ENCODE results near the gene DLG5.

Gene DLG5

GRCh38 chr10:77932016-77932715 lies 5.6 kb upstream of the DLG5 start:
- no peak overlapping the region for H3K4me3 ChIP-seq
- H3K9ac ChIP-seq: no peak overlapping the region
- H4K20me1 ChIP-seq: no peaks in the 10 kb centered on the region
- no peaks in the 10 kb centered on the region for H3K36me3 ChIP-seq
- no peak overlapping the region for H3K4me2 ChIP-seq
- no peak for TF ChIP-seq Cebpa-rat (IDR thresholded peaks at IDR 0.05)
- H3K9me3 ChIP-seq: no peaks in the 10 kb centered on the region
- no peak overlapping the region for H3K27ac ChIP-seq
- H3K27me3 ChIP-seq: peaks cover 21% of the 10 kb centered on the region
- peaks cover 6% of the 10 kb centered on the region for H3K4me1 ChIP-seq

GRCh38 chr10:77927402-77928246 lies 1.1 kb upstream of the DLG5 start:
- TF ChIP-seq Cebpa-rat (IDR thresholded peaks at IDR 0.05): no peak
- H3K4me1 ChIP-seq: peaks cover 26% of the 10 kb centered on the region
- H3K9me3 ChIP-seq: no peaks in the 10 kb centered on the region
- H4K20me1 ChIP-seq: peaks cover 22% of the 10 kb centered on the region
- H3K36me3 ChIP-seq: no peaks in the 10 kb centered on the region
- H3K27me3 ChIP-seq: peaks cover 47% of the 10 kb centered on the region
- H3K27ac ChIP-seq: no peak overlapping the region
- H3K4me2 ChIP-seq: peak overlapping the region; percentile 98
- H3K4me3 ChIP-seq: peak overlapping the region; percentile 84
- no peak overlapping the region for H3K9ac ChIP-seq

- Histone ChIP-seq H3K4me2 (peak overlapping the region; percentile 98), H3K36me3 (no peaks in the 10 kb centered on the region), H3K9me3 (no peaks in the 10 kb centered on the region), H3K27me3 (peaks cover 47% of the 10 kb centered on the region), H3K9ac (peak overlapping the region; percentile 80), H3K27ac (peak overlapping the region; percentile 77), H4K20me1 (peaks cover 39% of the 10 kb centered on the region), H3K4me1 (peaks cover 31% of the 10 kb centered on the region), H3K4me3 (peak overlapping the region; percentile 84)
- no peak for TF ChIP-seq Cebpa-rat (IDR thresholded peaks at IDR 0.05)
Observed at GRCh38 chr10:77925795-77926565, 575 bp downstream of the DLG5 start.

GRCh38 chr10:77925410-77925794 lies 1.2 kb downstream of the DLG5 start:
- TF ChIP-seq Cebpa-rat (IDR thresholded peaks at IDR 0.05): no peak

GRCh38 chr10:77922566-77923179 lies 3.9 kb downstream of the DLG5 start:
- Histone ChIP-seq H3K9me3 (no peaks in the 10 kb centered on the region), H3K4me2 (no peak overlapping the region), H3K27ac (no peak overlapping the region), H4K20me1 (peaks cover 54% of the 10 kb centered on the region), H3K27me3 (peaks cover 31% of the 10 kb centered on the region; the same call in 1 of the 2 replicates), H3K9ac (no peak overlapping the region), H3K4me1 (peaks cover 32% of the 10 kb centered on the region), H3K36me3 (no peaks in the 10 kb centered on the region), H3K4me3 (no peak overlapping the region)
- TF ChIP-seq Cebpa-rat (IDR thresholded peaks at IDR 0.05): no peak

More at GRCh38 chr10:77925410-77925794, 1.2 kb downstream of the DLG5 start:
- H3K9ac ChIP-seq: peak overlapping the region; percentile 80
- H3K4me2 ChIP-seq: peak overlapping the region; percentile 98
- H3K36me3 ChIP-seq: no peaks in the 10 kb centered on the region
- H3K27ac ChIP-seq: peak overlapping the region; percentile 77; the same call in 1 of the 2 replicates
- peaks cover 47% of the 10 kb centered on the region for H3K27me3 ChIP-seq
- H3K4me3 ChIP-seq: peak overlapping the region; percentile 84
- peaks cover 33% of the 10 kb centered on the region for H3K4me1 ChIP-seq
- H4K20me1 ChIP-seq: peaks cover 44% of the 10 kb centered on the region
- H3K9me3 ChIP-seq: no peaks in the 10 kb centered on the region

GRCh38 chr10:77922055-77922454 lies 4.5 kb downstream of the DLG5 start:
- no peak overlapping the region for H3K27ac ChIP-seq

DNA sequence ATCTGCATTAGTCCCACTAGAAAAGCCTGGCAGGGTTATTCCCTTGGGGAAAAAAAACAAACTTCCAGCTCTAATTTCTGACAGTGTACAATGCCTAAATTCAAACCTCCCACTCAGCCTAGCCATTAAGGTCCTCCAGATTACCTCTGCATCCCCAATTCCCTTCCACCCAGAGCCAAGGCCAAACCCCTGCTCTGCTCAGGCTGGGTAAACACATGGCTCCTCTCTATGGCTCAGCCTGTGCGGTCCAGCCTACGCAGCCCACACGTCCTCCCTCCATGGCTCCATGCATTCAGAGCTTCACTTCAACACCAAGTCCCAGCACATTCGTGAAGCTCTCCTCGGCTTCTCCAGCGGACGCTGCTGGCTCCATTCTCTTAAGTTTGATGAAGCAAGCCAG lies 5.2 kb downstream of the DLG5 start:
- peaks cover 54% of the 10 kb centered on the region for H4K20me1 ChIP-seq
- H3K27me3 ChIP-seq: peaks cover 19% of the 10 kb centered on the region; the same call in 1 of the 2 replicates
- H3K4me3 ChIP-seq: no peak overlapping the region
- H3K9ac ChIP-seq: no peak overlapping the region
- no peaks in the 10 kb centered on the region for H3K9me3 ChIP-seq
- TF ChIP-seq Cebpa-rat (IDR thresholded peaks at IDR 0.05): no peak
- H3K4me2 ChIP-seq: no peak overlapping the region
- peaks cover 24% of the 10 kb centered on the region for H3K4me1 ChIP-seq
- H3K36me3 ChIP-seq: no peaks in the 10 kb centered on the region
- no peak overlapping the region for H3K27ac ChIP-seq

More at GRCh38 chr10:77922055-77922454, 4.5 kb downstream of the DLG5 start:
- peaks cover 26% of the 10 kb centered on the region for H3K4me1 ChIP-seq
- H3K27me3 ChIP-seq: peaks cover 25% of the 10 kb centered on the region; the same call in 1 of the 2 replicates
- no peak for TF ChIP-seq Cebpa-rat (IDR thresholded peaks at IDR 0.05)
- no peak overlapping the region for H3K4me2 ChIP-seq
- no peaks in the 10 kb centered on the region for H3K36me3 ChIP-seq
- no peak overlapping the region for H3K4me3 ChIP-seq
- no peaks in the 10 kb centered on the region for H3K9me3 ChIP-seq
- H3K9ac ChIP-seq: no peak overlapping the region
- peaks cover 54% of the 10 kb centered on the region for H4K20me1 ChIP-seq

DNA sequence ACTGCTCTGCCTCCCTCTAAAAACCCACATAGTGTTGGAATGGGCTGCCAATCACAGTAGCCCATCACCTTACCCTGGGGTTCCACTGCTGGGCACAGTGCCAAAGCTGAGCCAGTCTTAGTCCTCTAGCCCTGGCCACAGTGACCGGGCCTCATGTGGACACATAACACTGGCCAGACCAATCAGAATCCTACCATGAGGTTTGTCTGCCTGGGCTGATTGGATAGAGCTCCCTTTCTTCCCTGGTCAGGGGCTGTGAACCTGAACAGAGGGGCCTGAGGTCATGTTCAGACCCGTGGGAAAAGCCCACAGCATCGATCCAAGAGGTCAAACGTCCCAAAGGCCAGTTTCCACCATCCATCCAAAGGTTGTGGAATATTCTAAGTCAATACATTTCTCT lies 6.1 kb downstream of the DLG5 start:
- Histone ChIP-seq H3K4me1 (peaks cover 22% of the 10 kb centered on the region), H4K20me1 (peaks cover 56% of the 10 kb centered on the region), H3K36me3 (no peaks in the 10 kb centered on the region), H3K4me2 (no peak overlapping the region), H3K27me3 (peaks cover 10% of the 10 kb centered on the region; the same call in 1 of the 2 replicates), H3K27ac (no peak overlapping the region), H3K4me3 (no peak overlapping the region), H3K9ac (no peak overlapping the region), H3K9me3 (no peaks in the 10 kb centered on the region)
- TF ChIP-seq Cebpa-rat (IDR thresholded peaks at IDR 0.05): no peak

DNA sequence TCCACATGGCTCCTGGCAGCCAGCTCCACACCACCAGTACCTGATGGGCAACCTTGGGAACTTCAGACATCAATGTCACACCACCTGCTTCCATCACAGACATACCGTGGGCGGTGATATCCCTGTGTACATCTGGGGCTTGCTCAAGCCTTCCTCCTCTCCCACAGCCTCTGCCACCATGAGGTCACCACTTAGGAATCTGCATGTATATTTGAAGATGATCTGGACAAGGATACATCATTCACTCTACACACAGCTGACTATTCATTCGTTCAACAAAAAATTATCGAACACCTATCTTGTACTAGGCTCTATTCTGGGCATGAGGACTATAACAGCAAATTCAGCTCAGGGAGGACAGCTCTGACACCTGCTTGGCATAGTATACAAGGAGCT lies 6.8 kb downstream of the DLG5 start:
- H3K27ac ChIP-seq: no peak overlapping the region
- H3K9ac ChIP-seq: no peak overlapping the region
- H3K4me2 ChIP-seq: no peak overlapping the region
- H3K27me3 ChIP-seq: peaks cover 2% of the 10 kb centered on the region; the same call in 1 of the 2 replicates
- peaks cover 57% of the 10 kb centered on the region for H4K20me1 ChIP-seq
- peaks cover 21% of the 10 kb centered on the region for H3K4me1 ChIP-seq
- no peak for TF ChIP-seq Cebpa-rat (IDR thresholded peaks at IDR 0.05)
- H3K36me3 ChIP-seq: no peaks in the 10 kb centered on the region
- no peak overlapping the region for H3K4me3 ChIP-seq
- no peaks in the 10 kb centered on the region for H3K9me3 ChIP-seq
